Left lung (tissue), 10 donors: ENCODE results near the gene EML4. TPM values are rescaled to one million over a fixed set of nuclear protein-coding genes. Genes with fewer than 3 reads are reported as not detected.

ENCODE experiments used
- ATAC-seq: fragments of 200-7000 bp; cut with Tn5 transposase; one replicate; pipeline ENCODE4 v1.9.1; 2020; ENCODE audit warnings: moderate library complexity
- DNase-seq, 4 donors: peaks; one replicate each; pipeline ENCODE4 v3.0.0-alpha.2; 2013 to 2020
- H3K27ac ChIP-seq, 2 donors: fragments of 200-600 bp; sonication (generic) in 1 of 2; one replicate each; pipeline versions ENCODE4 v1.5.0 to v1.8.0; 2020 to 2021
- H3K27me3 ChIP-seq, 2 donors: fragments of 200-600 bp; sonication (generic) in 1 of 2; one replicate each; pipeline versions ENCODE4 v1.5.0 to v1.8.0; 2020 to 2021
- H3K36me3 ChIP-seq, 2 donors: fragments of 200-600 bp; sonication (generic) in 1 of 2; one replicate each; pipeline versions ENCODE4 v1.5.0 to v1.8.0; 2020 to 2021
- H3K4me1 ChIP-seq, 2 donors: fragments of 200-600 bp; one replicate each; pipeline ENCODE4 v1.8.0; 2021
- H3K4me3 ChIP-seq, 2 donors: fragments of 200-600 bp; sonication (generic) in 1 of 2; one replicate each; pipeline versions ENCODE4 v1.5.0 to v1.8.0; 2020 to 2021; ENCODE audit warnings: mild to moderate bottlenecking in 1 of 2
- H3K9me3 ChIP-seq, 2 donors: fragments of 200-600 bp; sonication (generic) in 1 of 2; one replicate each; pipeline versions ENCODE4 v1.5.0 to v1.8.0; 2020 to 2021
- intact Hi-C, 2 donors: fragments of 100-400 bp; cut with DNase I; formaldehyde crosslinking; loops; one replicate each; pipeline versions ENCODE4 v1.11.2 to v1.14.2; 2022
- polyA plus RNA-seq, 6 donors: library from polyadenylated mRNA; unstranded; fragments of 120-200 nt; gene quantifications; one replicate each; pipeline ENCODE4 v1.2.1, GENCODE V29; 2013; ENCODE audit not compliant: insufficient read length in 6 of 6
- total RNA-seq, 2 donors: library from RNA; stranded (reverse); fragmentation: NEBNext Ultra II Directional; extraction: Animal tissue kit (Norgen Biotek cat#: 25700); gene quantifications; one replicate each; pipeline ENCODE4 v1.2.1, GENCODE V29; 2021
- TF ChIP-seq, protein P1 (sequence below), 2 donors: fragments of 200-600 bp; sonication (generic) in 1 of 2; IDR thresholded peaks; one replicate each; pipeline versions ENCODE4 v1.5.0 to v1.8.0; 2021; ENCODE audit warnings: antibody characterized with exemption in 2 of 2
- donor health status: DM: no; HTN: yes; CAD: no.
- donor health status: DM: no; HTN: no; CAD: no.

Gene EML4
- total and polyA plus RNA-seq, 8 donors = 77.5 to 110 (median 89.5) TPM

DNA sequence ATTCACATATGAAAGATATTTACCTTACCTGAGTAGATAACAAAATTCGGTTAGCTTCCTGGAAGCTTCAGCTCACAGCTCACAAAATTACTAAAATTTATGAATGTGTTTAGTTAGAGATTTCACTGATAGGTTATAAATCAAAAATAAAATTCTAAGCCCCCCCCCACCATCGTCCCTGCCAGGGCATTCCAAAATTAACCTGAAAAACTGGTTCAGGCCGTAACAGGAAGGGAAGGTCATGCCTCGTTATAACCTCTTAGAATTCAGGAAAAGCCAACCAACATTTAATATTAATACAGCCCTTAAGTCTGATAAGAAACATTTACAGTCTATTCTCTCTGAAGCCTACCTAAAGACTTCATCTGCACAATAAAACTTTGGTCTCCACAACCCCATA is 143.0 kb downstream of the EML4 start:
- intact Hi-C loops = no loop called here
- H3K27me3 ChIP-seq = no peaks in the 10 kb centered on the region
- DNase-seq = no peak
- H3K4me1 ChIP-seq = peaks cover 0 to 20% of the 10 kb centered on the region in 2 donors
- H3K4me3 ChIP-seq = no peak overlapping the region
- no peaks in the 10 kb centered on the region for H3K9me3 ChIP-seq
- TF ChIP-seq, protein P1, sequence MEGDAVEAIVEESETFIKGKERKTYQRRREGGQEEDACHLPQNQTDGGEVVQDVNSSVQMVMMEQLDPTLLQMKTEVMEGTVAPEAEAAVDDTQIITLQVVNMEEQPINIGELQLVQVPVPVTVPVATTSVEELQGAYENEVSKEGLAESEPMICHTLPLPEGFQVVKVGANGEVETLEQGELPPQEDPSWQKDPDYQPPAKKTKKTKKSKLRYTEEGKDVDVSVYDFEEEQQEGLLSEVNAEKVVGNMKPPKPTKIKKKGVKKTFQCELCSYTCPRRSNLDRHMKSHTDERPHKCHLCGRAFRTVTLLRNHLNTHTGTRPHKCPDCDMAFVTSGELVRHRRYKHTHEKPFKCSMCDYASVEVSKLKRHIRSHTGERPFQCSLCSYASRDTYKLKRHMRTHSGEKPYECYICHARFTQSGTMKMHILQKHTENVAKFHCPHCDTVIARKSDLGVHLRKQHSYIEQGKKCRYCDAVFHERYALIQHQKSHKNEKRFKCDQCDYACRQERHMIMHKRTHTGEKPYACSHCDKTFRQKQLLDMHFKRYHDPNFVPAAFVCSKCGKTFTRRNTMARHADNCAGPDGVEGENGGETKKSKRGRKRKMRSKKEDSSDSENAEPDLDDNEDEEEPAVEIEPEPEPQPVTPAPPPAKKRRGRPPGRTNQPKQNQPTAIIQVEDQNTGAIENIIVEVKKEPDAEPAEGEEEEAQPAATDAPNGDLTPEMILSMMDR (IDR thresholded peaks at IDR 0.05) = no peak
- H3K27ac ChIP-seq = no peak overlapping the region
- ATAC-seq = peak; percentile 76
- peaks cover 0 to 25% of the 10 kb centered on the region in 2 donors for H3K36me3 ChIP-seq

DNA sequence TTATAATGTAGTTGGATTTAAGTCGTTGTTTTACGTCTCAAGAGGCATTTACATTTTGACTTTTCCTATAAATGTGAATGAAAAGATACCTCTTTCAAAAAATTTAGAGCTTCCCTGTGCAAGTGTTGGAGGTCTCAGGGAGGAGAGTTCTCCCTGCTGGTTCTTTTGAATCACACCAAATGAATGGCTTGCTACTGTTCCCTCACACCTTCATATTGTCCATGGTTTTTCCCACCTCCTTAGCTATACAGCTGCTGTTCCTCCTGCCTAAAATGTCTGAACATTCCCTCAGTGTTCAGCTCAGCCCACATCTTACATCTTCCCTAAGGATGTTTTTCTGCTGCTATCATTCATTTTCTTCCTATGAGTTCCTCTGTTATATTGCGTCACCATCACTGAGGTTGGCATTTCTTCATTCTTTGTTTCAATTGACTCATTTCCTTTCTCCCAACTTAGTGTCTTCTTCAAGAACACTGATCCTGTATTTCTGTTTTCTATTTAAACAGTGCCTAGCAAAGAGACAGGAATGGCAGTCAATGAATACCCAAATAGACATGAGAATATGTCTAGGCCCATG is 145.8 kb downstream of the EML4 start:
- DNase-seq (no peak), ATAC-seq (no peak)
- Histone ChIP-seq H3K36me3 (peaks cover 0 to 38% of the 10 kb centered on the region in 2 donors), H3K4me1 (peaks cover 0 to 20% of the 10 kb centered on the region in 2 donors), H3K27me3 (no peaks in the 10 kb centered on the region), H3K9me3 (no peaks in the 10 kb centered on the region), H3K27ac (peak overlapping the region in 1 of 2 donors; percentile 53), H3K4me3 (no peak overlapping the region)
- intact Hi-C loops = no loop called here
- TF ChIP-seq, protein P1 (IDR thresholded peaks at IDR 0.05) = no peak

- TF ChIP-seq, protein P1 (IDR thresholded peaks at IDR 0.05) = no peak
- H3K4me1 ChIP-seq = peaks cover 0 to 20% of the 10 kb centered on the region in 2 donors
- H3K27ac ChIP-seq = peak overlapping the region in 1 of 2 donors; percentile 53
- H3K36me3 ChIP-seq = peaks cover 0 to 45% of the 10 kb centered on the region in 2 donors
- peak in 2 of 4 donors; percentile 52 to 56 for DNase-seq
- intact Hi-C loops = no loop called here
- no peak overlapping the region for H3K4me3 ChIP-seq
- no peak for ATAC-seq
- no peaks in the 10 kb centered on the region for H3K9me3 ChIP-seq
- no peaks in the 10 kb centered on the region for H3K27me3 ChIP-seq
Measured at GRCh38 chr2:42315844-42316470, 146.8 kb downstream of the EML4 start.

DNA sequence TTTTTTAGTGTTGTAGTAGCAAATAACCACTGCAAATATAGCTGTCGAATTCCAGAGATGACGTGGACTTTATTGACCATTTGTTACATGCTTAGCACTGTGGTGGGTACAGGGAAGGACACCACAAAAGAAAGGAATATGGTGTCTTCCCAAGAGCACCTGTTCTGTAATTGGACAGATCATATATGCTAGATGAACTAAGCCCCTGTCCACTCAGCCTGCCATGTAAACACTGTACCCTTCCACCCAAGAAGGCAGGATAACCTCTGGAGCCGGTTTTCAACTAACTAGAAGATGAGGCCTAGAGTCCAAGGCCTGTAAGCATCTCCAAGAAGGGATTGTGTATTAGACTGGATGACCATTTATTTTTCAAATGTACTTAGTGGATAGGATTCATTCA is 147.8 kb downstream of the EML4 start:
- Histone ChIP-seq H3K9me3 (no peaks in the 10 kb centered on the region), H3K36me3 (peaks cover 0 to 52% of the 10 kb centered on the region in 2 donors), H3K27me3 (no peaks in the 10 kb centered on the region), H3K27ac (no peak overlapping the region), H3K4me1 (peaks cover 0 to 20% of the 10 kb centered on the region in 2 donors), H3K4me3 (no peak overlapping the region)
- ATAC-seq (no peak), DNase-seq (no peak)
- intact Hi-C loops = no loop called here
- TF ChIP-seq, protein P1 (IDR thresholded peaks at IDR 0.05) = no peak

GRCh38 chr2:42317486-42317885 is 148.3 kb downstream of the EML4 start:
- Histone ChIP-seq H3K36me3 (peaks cover 0 to 52% of the 10 kb centered on the region in 2 donors), H3K27ac (no peak overlapping the region), H3K27me3 (no peaks in the 10 kb centered on the region), H3K9me3 (no peaks in the 10 kb centered on the region), H3K4me1 (peaks cover 0 to 20% of the 10 kb centered on the region in 2 donors), H3K4me3 (no peak overlapping the region)
- no peak for DNase-seq
- intact Hi-C loops = no loop called here
- no peak for ATAC-seq
- TF ChIP-seq, protein P1 (IDR thresholded peaks at IDR 0.05) = no peak
